ENCODE data around the gene SGCA.

The SGCA gene

DNA sequence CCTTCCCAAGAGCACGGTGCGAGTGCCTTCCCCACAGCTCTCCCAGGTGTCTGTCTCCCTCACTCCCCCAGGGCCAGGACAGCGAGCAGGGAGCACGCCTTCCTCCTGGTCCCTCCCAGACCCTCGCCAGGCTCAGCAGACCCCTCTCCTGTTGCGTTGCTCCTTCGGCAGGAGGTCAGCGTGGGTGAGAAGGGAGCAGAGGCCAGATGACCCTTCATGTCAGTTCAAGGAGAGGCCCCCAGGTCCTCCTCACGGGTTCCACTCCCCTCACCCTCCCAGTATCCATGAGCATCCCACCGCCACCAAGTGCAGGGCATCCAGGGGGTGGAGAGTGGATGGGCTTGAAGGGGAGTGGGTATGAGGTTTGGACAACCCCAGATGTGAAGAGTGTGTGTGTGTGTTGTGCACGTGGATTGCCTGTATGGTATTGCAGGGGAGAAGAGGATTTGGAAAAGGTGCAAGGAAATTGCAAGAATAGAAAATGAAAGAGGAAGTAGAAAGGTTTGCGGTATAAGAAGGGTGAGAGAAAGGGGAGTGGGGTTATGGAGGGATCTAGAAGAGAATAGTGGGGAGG, 17.7 kb downstream of the SGCA start:
- DNase-seq = no peak

DNA sequence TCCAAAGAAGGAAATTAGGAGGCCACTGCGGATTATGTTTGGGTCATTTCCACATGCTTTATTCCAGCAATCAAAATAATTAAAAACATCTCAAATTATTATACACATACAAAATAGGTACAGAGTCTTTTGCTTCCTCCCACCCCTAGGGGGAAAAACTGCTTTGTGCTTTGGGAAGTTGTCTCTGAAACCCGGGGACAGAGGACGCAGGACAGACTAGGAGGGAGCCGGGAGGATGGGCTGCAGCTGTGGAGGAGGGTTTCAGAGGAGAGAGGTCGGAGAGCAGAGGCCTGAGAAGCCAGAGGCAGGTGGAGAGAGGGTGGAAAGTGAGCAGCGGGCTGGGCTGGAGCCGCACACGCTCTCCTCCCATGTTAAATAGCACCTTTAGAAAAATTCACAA, 18.3 kb downstream of the SGCA start:
- DNase-seq = no peak

DNA sequence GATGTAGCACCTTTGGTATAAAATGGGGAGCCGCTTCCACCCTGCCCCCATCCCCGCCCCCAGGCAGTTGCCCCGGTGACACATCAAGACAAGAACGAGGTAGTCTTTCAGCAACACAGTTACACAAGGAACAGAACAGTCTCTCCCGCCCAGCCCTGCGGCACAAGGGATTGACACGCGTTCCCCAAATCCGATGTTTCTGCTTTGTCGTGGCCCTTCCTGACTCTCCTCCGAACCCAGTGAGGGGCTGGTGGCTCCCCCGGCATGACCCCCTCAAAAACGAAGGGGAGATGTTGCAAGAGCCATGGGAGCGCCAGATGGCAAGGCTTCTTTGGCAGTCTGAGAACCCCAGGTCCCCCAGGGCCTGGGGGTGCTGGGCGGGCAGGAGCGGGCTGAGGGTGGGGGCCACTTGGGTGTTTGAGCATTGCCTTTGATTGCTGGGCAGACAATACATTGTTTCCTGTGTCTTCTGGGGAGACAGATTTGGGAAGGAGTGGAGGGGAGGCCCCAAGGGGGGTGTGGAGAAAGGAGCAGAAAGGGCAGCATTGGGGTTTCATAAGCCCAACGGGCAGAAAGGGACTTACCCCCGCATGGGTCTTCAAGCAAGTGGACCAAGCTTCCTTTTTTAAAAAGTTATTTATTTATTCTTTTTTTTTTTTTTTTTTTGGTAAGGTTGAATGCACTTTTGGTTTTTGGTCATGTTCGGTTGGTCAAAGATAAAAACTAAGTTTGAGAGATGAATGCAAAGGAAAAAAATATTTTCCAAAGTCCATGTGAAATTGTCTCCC, 19.0 kb downstream of the SGCA start:
- DNase-seq = no peak

DNA sequence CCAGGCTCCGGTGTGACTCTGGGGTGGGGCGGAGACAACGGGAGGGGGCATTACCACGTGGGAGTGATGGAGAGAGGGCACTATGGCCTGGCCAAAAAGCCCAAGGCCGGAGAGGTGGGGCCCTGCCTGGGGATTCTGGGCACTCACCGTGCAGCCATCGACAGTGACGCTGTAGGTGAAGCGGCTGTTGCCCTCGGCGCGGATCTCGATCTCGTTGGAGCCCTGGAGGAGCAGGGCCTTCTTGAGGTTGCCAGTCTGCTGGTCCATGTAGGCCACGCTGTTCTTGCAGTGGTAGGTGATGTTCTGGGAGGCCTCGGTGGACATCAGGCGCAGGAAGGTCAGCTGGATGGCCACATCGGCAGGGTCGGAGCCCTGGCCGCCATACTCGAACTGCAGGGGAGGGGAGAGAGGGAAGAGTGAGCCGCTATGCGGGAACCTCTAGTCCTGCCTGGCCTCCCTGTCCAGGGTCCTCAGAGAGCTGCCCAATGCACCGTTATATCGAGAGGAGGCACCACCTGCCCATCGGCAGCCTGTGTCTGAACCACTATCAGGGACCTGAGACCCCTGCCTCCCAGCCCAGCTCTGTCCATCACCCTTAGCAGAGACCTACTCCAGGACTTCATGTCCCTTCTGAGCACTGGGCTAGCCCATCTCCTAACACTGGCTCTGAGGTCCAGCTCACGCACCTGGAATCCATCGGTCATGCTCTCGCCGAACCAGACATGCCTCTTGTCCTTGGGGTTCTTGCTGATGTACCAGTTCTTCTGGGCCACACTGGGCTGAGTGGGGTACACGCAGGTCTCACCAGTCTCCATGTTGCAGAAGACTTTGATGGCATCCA, 20.0 kb downstream of the SGCA start:
- DNase-seq = no peak

DNA sequence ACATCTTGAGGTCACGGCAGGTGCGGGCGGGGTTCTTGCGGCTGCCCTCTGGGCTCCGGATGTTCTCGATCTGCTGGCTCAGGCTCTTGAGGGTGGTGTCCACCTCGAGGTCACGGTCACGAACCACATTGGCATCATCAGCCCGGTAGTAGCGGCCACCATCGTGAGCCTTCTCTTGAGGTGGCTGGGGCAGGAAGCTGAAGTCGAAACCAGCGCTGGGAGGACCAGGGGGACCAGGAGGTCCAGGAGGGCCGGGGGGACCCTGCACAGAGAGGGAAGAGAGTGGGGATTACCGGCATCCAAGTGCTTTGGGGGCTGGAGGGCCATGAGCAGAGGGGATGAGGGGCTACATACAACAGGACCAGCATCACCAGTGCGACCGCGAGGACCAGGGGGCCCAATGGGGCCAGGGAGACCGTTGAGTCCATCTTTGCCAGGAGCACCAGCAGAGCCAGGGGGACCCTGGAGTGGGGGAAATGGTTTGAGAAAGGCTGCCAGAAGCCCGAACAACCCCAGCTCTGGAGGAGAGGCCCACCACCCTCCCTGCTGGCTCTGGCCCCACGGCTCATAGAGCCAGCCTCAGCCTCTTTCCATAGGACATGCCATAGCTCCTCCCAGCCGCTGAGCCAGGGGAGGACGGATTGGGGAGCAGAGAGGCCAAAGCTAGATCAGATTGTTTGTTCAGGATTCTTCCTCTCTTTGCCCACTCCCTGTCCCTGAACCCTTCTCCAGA, 21.0 kb downstream of the SGCA start:
- DNase-seq = no peak

DNA sequence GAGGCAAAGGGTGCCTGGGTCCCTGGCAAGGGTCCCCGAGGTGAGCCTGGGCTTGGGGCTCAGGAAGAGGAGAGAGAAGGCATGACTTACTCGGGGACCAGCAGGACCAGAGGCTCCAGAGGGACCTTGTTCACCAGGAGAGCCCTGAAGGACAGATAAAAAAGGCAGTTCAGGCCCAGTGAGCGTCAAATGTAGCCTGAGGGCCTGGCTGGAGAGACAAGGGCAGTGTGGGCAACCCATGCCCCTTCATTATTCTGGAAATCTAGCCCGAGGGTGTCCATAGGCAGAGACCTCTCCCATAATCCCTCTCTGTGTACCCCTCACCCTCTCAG, 21.6 kb downstream of the SGCA start:
- DNase-seq = no peak

DNA sequence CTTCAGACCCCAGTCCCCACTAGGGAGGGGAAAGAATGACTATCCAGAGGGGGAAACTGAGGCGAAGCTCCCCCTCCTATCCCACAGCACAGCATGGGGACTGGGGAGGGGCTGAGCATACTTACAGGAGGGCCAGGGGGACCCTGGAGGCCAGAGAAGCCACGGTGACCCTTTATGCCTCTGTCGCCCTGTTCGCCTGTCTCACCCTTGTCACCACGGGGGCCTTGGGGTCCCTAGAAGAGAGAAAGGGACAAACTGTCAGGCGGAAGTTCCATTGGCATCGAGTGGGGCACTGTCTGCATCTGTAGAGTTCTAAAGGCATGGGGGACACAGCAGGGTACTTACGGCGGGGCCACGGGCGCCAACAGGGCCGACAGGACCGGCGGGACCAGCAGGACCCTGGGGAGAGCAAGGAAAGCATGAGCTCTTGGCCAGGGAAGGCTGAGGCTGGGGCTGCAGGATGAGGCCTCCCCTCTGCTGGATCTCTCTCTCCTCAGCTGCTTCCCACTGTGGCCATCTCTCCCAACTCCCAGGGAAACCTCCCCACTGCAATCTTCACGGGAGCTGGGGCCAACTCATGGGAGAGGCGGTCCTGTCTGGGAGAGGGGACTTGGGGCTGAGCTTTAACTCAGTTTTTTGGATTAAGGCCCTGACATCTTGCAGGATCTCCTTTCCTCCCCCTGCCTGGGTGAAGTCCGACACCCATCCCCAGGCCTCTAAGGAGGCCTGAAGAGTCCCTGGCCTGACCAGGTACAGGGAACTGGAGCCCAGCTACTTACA, 22.1 kb downstream of the SGCA start:
- DNase-seq = no peak

DNA sequence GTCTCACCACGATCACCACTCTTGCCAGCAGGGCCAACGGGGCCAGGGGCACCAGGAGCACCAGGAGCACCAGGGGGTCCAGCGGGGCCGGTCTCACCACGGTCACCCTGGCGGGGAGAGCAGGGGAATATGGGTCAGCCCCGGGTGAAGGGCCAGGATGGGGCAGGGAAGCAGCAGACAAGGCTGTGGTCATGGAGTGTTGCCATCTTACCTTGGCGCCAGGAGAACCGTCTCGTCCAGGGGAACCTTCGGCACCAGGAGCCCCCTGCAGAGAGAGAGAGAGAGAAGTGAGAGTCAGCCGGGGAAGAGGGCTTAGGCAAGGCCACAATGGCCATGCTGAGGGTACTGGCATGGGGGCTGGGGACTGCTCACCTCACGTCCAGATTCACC, 22.7 kb downstream of the SGCA start:
- no peak for DNase-seq

DNA sequence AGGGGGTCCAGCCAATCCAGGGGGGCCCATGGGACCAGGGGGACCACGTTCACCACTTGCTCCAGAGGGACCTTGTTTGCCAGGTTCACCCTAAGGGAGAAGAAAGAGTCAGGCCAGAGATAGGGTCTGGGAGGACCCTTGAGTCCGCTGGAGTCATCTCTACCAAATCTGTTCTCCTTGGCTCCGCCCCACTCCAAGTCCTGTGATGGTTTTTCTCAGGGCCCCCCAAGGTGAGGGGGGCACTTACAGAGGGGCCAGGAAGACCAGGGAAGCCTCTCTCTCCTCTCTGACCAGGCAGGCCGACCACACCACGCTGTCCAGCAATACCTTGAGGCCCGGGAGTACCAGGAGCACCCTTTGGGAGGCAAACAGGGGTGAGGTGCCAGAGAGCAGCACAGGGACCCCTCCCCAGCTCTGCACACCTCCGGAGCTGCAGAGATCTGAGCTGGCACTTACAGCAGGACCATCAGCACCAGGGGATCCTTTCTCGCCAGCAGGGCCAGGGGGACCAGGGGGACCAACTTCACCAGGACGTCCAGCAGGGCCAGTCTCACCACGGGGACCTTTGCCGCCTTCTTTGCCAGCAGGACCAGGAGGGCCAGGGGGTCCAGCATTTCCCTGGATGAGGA, 23.2 kb downstream of the SGCA start:
- DNase-seq = no peak

DNA sequence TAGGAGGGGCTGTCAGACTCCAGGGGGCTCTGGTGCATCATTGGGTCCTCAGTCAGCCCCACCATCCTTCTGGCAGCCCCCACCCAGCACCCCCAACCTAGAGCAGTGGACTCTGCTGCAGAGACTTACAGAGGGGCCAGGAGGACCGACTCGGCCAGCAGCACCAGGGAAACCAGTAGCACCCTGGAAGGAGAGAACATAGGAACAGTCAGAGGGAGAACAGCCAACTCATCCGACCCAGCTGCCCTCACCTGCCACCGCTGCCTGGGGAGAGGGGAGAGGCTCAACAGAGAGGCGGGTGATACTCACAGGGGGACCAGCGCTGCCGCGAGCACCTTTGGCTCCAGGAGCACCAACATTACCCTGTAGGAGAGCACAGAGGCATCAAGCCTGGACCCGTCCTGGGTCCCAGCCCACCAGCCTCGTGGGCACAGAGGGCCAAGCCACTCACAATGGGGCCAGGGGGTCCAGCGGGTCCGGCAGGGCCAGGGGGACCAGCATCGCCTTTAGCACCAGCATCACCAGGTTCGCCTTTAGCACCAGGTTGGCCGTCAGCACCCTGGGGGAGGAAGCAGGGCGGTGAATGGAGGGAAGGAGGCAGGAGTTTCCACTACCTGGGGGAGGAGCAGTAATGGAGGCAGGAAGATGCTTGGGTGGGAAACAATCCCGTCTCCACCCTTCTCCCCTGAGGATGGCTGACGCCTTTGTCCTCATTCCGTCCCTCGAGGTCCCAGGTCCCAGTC, 23.9 kb downstream of the SGCA start:
- no peak for DNase-seq

DNA sequence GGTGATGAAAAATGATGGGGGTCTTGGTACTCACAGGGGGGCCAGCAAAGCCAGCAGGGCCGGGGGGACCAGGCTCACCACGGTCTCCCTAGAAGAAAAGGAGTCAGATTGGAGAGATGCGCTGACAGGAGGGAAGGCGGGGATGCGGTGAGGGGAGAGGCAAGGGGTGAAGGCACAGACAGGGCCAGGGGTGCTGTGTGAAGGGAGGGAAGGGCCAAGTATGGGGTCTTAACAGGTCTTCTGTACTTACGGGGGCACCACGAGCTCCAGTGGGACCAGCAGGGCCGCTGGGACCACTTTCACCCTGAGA, 24.4 kb downstream of the SGCA start:
- DNase-seq = no peak

DNA sequence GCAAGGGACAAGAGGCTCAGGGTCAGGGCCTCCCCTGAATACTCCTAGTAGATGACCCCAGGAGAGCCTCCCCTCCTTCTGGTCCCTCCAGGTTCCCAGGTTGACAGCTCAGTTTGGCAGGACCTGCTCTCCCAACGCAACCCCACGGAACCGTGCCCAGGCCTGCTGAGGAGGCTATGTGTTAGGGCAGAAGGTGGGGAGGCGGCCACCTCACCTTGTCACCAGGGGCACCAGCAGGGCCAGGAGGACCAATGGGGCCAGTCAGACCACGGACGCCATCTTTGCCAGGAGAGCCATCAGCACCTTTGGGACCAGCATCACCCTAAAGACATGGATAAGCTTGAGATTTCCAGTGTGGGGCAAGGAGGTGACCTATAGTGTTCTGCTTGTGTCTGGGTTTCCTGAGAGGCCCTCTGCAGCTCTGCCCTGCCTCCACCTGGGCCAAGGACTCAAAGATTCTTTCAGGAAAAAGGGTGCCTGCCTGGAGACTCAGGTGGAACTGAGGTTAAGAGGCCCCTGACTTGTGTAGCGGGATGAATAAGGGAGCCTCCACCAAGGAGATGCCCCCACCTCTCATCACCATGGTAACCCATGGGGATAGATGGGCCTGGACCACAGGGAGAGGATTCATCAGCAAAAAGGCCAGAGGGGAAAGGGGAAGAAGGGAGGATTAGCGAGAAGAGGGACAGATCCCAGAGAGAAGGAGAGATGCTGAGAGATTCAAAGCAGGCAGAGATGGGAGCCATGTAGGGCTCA, 25.0 kb downstream of the SGCA start:
- DNase-seq = no peak

DNA sequence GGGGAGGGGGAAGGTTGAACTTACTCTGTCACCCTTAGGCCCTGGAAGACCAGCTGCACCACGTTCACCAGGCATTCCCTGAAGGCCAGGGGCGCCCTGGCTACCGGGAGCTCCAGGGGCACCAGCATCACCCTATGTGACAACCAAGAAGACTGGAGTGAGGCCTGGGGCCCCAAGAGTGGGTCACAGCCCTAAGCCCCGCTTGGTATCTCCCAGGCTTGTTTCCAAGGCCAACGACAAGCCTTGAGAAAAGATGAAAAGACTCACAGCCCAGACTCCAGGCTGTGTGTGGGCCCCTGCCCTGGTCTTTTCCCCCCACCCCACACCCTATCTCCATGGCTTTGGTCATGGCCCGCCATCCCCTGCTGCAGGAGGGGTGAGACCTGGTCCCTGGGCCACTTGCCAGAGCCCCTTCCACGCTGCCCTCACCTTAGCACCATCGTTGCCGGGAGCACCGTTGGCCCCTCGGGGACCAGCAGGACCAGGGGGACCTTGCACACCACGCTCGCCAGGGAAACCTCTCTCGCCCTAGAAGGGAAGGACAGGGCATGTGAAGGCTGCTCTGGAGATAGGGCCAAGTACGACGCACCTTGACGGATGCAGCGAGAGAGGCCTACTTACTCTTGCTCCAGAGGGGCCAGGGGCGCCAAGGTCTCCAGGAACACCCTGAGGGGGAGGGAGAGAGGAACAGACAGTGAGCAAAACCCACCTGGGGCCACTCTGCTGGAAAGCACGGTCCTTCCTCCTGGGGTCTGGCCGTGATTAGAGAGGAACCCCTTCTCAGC, 25.7 kb downstream of the SGCA start:
- DNase-seq = no peak

DNA sequence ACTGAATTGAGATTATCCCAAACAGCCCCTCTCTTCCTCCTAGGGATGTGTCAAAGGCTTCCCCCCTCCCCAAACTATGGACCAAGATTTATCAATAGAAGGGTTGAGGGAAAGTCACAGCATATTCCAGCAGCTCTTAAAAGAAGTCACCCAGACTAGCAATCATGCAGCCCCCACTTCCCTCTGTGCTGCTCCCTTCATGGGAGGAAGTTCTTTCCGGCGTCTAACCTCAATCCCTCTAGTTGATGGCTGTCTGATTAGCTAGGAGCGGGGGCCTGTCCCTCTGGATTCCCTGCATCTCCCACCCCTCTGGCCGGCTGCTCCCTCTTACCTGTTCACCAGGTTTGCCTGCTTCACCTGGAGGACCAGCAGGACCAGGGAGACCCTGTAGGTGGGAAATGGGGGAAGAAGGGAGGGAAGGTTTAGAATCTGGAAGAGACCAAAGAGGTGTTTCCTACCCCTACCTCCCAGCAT, 26.4 kb downstream of the SGCA start:
- no peak for DNase-seq

DNA sequence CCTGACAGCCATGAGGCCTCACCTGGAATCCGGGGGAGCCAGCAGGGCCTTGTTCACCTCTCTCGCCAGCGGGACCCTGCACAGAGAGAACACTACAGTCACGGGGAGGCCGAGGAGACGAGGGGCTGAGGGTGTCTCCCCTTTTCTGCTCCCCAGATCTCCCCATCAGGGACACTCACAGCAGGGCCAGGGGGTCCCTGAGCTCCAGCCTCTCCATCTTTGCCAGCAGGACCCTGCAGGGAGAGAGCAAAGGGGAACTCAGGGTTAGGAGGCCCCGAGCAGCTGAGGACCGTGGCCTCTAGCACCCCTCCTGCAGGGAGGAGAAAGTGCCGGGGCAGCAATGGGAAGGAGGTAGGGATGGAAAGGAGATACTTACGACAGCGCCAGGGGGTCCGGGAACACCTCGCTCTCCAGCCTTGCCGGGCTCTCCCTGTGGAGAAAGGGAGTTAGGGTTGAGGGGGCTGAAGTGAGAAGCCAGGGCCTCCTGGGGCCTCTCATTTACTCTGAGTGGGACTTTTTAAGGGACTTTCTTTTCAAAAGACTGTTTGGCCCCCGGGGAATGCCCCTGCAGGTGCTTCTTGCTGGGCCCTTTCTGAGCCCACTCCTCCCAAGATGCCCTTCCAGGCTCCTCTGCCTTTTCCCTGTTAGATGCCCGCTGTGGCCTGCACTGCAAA, 26.9 kb downstream of the SGCA start:
- DNase-seq = no peak

DNA sequence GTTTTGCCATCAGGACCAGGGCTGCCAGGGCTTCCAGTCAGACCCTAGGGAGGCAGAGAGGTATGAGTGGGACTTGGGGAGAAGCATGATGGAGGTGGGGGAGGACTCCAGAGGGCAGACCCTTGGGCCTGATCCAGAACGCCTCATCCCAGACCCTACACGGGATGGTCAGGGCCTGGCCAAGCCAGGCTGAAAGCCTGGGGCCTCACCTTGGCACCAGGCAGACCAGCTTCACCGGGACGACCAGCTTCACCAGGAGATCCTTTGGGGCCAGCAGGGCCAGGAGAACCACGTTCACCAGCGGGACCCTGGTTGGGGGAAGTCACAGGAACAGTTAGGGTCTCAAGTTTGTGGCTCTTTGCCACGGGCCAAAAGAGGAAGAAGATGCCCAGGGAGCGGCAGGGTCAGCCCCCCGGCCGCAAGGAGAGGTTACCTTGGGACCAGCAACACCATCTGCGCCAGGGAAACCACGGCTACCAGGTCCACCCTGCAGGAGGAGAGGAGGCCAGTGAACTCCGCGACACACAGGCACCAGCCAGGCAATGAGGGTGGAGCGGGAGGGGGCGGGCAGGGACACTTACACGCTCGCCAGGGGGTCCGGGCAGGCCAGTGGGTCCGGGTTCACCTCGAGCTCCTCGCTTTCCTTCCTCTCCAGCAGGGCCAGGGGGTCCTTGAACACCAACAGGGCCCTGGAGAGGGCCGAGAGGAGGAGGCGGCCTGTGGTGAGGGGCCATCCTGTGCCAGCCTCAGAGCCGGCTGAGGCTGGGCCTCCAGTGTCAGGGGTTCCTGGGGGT, 28.5 kb downstream of the SGCA start:
- DNase-seq = no peak

DNA sequence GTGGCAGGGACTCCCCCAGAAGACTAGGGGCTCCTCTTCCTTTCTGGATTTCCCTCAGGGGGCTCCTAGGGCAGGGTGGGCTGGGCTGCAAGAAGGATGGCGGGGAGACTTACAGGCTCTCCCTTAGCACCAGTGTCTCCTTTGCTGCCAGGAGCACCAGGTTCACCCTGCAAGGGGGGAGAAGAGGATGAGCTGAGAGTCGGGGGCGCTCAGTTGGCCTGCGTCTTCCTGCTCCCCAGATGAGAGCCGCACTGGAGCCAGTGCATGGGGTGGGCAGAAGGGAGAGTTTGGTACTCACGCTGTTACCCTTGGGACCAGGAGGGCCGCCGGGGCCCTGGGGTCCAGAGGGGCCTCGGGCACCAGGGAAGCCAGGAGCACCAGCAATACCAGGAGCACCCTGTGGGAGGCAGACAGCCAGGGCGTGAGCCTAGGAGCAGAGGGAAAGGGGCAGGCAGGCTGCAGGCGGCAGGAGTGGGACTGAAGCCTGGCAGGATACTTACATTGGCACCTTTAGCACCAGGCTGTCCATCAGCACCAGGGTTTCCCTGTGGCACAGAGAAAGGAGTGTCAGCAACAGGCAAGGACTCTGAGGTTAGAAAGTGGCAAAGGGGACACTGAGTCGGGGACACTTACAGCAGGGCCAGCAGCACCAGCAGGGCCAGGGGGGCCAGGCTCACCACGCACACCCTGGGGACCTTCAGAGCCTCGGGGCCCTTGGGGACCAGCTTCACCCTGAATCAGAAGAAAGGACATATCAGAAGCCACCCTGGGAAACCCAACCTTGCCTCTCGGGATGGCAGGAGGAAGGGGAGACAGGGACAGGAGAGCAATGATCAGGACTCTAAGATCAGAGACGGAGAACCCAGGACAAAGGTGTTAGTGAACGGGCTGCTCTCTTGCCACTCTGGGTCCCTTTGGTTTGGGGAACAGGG, 29.4 kb downstream of the SGCA start:
- DNase-seq = no peak

Data from activated CD8-positive, alpha-beta memory T cell treated with anti-CD3 and anti-CD28 coated beads, Interleukin-2, amount 50 U/mL, for 4 hours (primary cell).